Ectodermal cell (in vitro differentiated cells): ENCODE data around the gene CDC34.

ENCODE experiments used
- H3K27ac ChIP-seq: 2 replicates; pipeline ENCODE4 v1.7.0; 2013; ENCODE audit warnings: mild to moderate bottlenecking, low read depth, low read length; ENCODE audit not compliant: insufficient read depth, poor library complexity, severe bottlenecking
- H3K27me3 ChIP-seq: 2 replicates; pipeline ENCODE4 v1.7.0; 2013; ENCODE audit warnings: mild to moderate bottlenecking, low read length; ENCODE audit not compliant: insufficient read depth, control insufficient read depth, poor library complexity, severe bottlenecking
- H3K36me3 ChIP-seq: one replicate; pipeline ENCODE4 v1.7.0; 2013; ENCODE audit warnings: low read length; ENCODE audit not compliant: control insufficient read depth, insufficient read depth
- H3K4me1 ChIP-seq: one replicate; pipeline ENCODE4 v1.7.0; 2013; ENCODE audit warnings: low read length; ENCODE audit not compliant: control insufficient read depth, insufficient read depth
- H3K4me3 ChIP-seq: 2 replicates; pipeline ENCODE4 v1.7.0; 2013; ENCODE audit warnings: low read depth, low read length, control low read depth; ENCODE audit not compliant: insufficient read depth
- H3K9me3 ChIP-seq: 2 replicates; pipeline ENCODE4 v1.7.0; 2013; ENCODE audit warnings: mild to moderate bottlenecking, low read length, moderate library complexity; ENCODE audit not compliant: control insufficient read depth
- WGBS, 2 experiments: methylation state at CpG; one replicate each; pipeline ENCODE4 v1.1.7; 2013; ENCODE audit warnings: missing lambda C conversion rate in 2 of 2; 5-methylcytosine and 5-hydroxymethylcytosine counted together

The CDC34 gene

GRCh38 chr19:497869-498510 is 33.6 kb upstream of the CDC34 start:
- Histone ChIP-seq H3K27me3 (peaks cover 53% of the 10 kb centered on the region), H3K36me3 (no peaks in the 10 kb centered on the region), H3K4me3 (peak overlapping the region; percentile 18), H3K4me1 (peaks cover 6% of the 10 kb centered on the region), H3K27ac (no peak overlapping the region), H3K9me3 (no peaks in the 10 kb centered on the region)
- WGBS, 2 experiments: 16 to 17% methylated on average over 50 of the region's 50 CpGs

- H3K27me3 ChIP-seq: peaks cover 53% of the 10 kb centered on the region
Observed at GRCh38 chr19:498511-498891, 33.1 kb upstream of the CDC34 start.

DNA sequence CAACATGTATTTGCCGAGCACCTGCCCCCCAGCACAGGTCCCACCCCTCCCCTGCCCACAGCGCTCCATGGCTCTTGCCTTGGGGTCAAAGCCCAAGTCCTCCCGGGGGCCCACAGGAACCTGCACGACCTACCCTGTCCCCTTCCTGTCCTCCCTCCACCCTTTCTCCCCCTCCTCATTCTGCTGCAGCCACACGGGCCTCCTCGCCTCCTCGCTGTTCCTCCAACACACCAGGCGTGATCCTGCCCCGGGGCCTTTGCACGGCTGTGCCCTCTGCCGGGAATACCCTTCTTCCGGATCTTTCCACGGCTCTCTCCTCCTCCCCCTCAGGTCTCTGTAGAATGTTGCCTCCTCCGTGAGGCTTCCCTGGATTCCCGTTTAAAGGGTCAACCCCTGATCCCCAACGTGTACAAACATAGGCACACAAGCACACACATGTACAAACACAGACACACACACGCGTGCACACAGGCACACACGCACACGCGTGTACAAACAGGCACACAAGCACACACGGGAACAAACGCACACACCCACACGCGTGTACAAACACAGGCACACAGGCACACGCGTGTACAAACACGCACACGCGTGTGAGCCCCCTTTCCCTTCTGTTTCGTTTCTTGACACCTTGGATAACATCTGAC is 32.5 kb upstream of the CDC34 start:
- H3K27me3 ChIP-seq: peaks cover 53% of the 10 kb centered on the region
- WGBS, 2 experiments: 89% methylated on average over 31 of the region's 31 CpGs

More at GRCh38 chr19:498511-498891, 33.1 kb upstream of the CDC34 start:
- Histone ChIP-seq H3K9me3 (no peaks in the 10 kb centered on the region), H3K4me3 (no peak overlapping the region), H3K27ac (no peak overlapping the region), H3K4me1 (peaks cover 6% of the 10 kb centered on the region), H3K36me3 (no peaks in the 10 kb centered on the region)
- 64 to 65% methylated on average over 26 of the region's 26 CpGs for WGBS, 2 experiments

DNA sequence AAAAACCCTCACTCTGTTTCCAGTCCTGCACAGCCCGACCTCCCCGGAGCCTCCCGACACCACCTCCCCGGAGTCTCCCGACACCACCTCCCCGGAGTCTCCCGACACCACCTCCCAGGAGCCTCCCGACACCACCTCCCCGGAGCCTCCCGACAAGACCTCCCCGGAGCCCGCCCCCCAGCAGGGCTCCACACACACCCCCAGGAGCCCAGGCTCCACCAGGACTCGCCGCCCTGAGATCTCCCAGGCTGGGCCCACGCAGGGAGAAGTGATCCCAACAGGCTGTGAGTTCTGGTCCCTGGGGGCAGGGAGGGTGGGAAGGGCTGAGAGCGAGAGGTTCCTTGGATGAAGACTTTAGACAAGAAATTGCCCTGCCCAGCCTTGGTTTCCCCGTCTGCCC is 29.9 kb upstream of the CDC34 start:
- H3K9me3 ChIP-seq: no peaks in the 10 kb centered on the region
- no peak overlapping the region for H3K4me3 ChIP-seq
- H3K27me3 ChIP-seq: peaks cover 40% of the 10 kb centered on the region
- peaks cover 6% of the 10 kb centered on the region for H3K4me1 ChIP-seq
- WGBS, 2 experiments: 89 to 91% methylated on average over 17 of the region's 17 CpGs
- no peak overlapping the region for H3K27ac ChIP-seq
- no peaks in the 10 kb centered on the region for H3K36me3 ChIP-seq

More for the DNA sequence above, 32.5 kb upstream of the CDC34 start:
- Histone ChIP-seq H3K4me3 (no peak overlapping the region), H3K36me3 (no peaks in the 10 kb centered on the region), H3K9me3 (no peaks in the 10 kb centered on the region), H3K27ac (no peak overlapping the region), H3K4me1 (peaks cover 6% of the 10 kb centered on the region)

DNA sequence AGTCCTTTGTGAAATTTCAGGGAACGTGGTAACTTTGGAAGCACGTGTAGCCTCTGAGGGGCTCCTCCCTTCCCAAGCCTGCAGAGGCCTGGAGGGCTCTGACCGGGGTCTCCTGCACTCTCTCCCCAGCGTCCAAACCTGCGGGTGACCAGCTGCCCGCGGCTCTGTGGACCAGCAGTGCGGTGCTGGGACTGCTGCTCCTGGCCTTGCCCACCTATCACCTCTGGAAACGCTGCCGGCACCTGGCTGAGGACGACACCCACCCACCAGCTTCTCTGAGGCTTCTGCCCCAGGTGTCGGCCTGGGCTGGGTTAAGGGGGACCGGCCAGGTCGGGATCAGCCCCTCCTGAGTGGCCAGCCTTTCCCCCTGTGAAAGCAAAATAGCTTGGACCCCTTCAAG is 26.9 kb upstream of the CDC34 start:
- WGBS, 2 experiments: 88 to 90% methylated on average over 14 of the region's 14 CpGs
- no peak overlapping the region for H3K27ac ChIP-seq
- peaks cover 10% of the 10 kb centered on the region for H3K27me3 ChIP-seq

DNA sequence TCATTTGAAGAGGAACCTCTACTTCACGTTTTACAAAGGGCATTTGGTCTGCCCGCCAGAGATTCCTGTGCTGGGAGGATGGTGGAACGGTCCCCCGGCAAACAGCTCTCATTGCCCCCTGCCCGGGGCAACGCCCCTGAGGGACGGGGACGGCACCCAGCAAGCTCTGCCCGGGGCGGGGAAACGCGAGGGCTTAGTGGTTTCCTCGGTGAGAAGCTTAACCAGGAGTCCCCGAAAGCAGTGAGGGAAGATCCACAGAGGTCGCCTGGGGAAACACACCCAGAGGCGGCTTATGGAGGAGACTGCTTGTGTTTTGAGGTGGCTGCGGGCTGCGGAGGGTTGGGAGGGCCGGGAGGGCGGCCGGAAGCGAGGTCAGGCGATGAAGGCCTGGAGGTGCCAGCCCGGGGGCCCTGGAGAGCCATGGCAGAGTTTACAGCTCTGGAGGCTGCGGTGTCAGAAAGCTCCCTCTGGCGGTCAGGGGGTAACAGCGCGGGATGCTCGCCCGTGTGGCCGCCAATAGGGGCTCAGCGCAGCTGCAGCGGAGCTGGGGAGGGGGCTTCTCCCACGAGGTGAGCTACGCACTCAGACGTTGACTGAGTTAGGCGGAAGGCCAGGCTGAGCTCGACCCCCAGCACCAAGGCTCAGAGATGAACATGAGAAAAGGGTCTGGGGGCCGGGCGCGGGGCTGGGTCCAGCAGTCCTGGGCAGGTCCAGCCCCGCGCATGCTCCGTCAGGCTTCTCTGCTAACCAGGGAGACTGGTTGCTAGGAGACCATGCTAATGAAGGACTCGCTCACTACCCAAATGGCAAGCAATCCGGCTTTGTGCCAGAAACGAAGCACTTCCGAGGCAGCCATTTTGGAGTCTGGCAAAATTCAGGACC is 24.9 kb upstream of the CDC34 start:
- Histone ChIP-seq H3K36me3 (no peaks in the 10 kb centered on the region), H3K9me3 (no peaks in the 10 kb centered on the region), H3K4me1 (peaks cover 15% of the 10 kb centered on the region), H3K4me3 (peak overlapping the region; percentile 99), H3K27me3 (no peaks in the 10 kb centered on the region), H3K27ac (peak overlapping the region; percentile 99)
- WGBS, 2 experiments: 9% methylated on average over 48 of the region's 48 CpGs

More for the DNA sequence above, 26.9 kb upstream of the CDC34 start:
- Histone ChIP-seq H3K4me3 (no peak overlapping the region), H3K36me3 (no peaks in the 10 kb centered on the region), H3K4me1 (peaks cover 5% of the 10 kb centered on the region), H3K9me3 (no peaks in the 10 kb centered on the region)

DNA sequence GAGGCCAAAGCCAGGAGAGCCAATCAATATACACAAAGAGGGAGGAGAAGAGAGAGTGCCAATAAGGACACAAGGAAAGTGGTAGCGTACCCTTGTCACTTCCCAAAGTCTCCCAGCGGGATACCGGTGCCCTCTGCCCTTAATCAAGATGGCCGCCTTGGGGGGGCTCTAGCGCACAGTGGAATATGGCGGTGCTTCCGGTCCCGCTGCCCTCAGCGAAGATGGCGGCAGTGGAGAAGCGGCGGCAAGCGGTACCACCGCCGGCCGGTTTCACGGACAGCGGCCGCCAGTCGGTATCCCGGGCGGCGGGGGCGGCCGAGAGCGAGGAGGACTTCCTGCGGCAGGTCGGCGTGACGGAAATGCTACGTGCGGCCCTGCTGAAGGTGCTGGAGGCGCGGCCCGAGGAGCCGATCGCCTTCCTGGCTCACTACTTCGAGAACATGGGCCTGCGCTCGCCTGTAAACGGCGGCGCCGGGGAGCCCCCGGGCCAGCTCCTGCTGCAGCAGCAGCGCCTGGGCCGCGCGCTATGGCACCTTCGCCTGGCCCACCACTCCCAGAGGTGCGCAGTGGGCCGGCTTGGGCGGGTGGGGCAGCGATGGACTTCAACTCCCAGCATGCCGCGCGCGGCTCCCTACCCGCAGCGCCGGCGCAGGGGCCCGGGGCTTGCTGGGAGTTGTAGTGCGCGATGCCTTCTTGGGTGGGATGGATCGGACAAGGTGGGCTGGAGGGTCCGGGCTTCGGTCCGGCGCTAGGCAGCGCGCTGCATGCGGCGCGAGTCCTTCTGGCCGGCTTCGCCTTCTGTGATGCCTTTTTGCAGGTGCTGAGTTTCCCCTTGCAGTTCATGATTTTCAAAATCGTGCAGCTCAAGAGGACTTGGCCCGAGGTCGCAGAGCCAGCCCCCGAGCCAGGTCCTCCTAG is 24.0 kb upstream of the CDC34 start, which contains the start of gene TPGS1:
TSS of gene TPGS1 (plus strand) at position 212 of the 918 bp plus-strand sequence. CDS start at position 222, 10 bp downstream.
- WGBS, 2 experiments: 2% methylated on average over 81 of the region's 81 CpGs
- peaks cover 17% of the 10 kb centered on the region for H3K4me1 ChIP-seq
- H3K9me3 ChIP-seq: no peaks in the 10 kb centered on the region
- no peaks in the 10 kb centered on the region for H3K27me3 ChIP-seq
- H3K4me3 ChIP-seq: peak within 1 kb of the TSS; percentile 99
- H3K36me3 ChIP-seq: no peaks in the 10 kb centered on the region
- H3K27ac ChIP-seq: peak within 1 kb of the TSS; percentile 99

DNA sequence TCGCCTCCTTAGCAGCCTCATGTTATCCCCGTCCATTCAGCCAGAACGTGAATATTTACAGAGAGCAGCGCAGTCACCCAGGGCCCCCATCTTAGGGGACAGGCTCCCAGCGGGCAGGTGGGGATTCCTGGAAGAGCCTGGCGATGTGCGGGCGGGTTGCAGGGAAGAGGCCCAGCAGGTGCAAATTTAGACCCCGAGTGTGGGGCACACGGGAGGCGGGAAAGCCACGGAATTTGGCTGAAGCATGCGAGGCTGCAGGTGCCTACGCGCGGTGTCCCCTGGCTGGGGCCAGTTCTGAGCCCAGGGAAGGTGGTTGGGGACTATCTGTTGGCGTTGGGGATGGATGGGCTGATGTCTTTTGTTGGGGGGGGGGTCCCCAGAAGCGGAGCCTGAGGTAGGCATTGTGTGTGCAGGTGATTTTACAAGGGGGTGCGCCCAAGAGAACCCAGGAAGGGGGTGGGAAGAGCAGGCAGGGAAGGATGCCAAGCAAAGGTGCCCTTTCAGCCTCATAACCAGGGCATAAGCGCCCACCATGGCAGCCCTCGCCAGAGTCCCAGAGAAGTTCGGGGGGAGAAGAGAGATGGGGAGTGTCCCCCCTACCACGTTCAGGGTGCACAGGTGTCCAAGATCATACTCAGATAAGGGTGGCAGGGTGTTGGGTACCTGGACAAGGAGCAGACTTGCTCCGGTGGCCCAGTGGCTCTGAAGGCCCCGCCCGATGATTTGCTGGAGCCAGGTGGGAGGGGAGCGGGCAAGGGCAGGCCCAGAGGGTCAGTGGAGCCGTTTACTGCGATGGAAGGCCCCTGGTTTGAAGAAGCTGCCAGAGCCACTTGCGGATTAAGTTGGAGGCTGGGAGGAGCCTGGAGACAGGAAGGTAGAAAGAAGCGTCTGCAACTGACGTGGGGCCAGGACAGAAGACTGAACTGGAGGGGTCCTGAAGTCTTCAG is 23.1 kb upstream of the CDC34 start:
- H3K36me3 ChIP-seq: no peaks in the 10 kb centered on the region
- 70% methylated on average over 32 of the region's 32 CpGs for WGBS, 2 experiments
- H3K4me1 ChIP-seq: peaks cover 17% of the 10 kb centered on the region
- H3K4me3 ChIP-seq: peak overlapping the region; percentile 99
- no peaks in the 10 kb centered on the region for H3K27me3 ChIP-seq
- H3K9me3 ChIP-seq: no peaks in the 10 kb centered on the region
- H3K27ac ChIP-seq: no peak overlapping the region
